HL-60 (cell line): Measurements from ENCODE around the gene ESRRA.

Source experiments
- CTCF ChIP-seq: IDR thresholded peaks from one replicate; pipeline ENCODE4 v1.5.1; 2011; ENCODE audit warnings: low read length, control low read depth, inconsistent platforms; ENCODE audit not compliant: insufficient read depth
- POLR2AphosphoS5 ChIP-seq: IDR thresholded peaks from 2 replicates; pipeline ENCODE4 v1.6.1; 2012; ENCODE audit warnings: low read depth

DNA sequence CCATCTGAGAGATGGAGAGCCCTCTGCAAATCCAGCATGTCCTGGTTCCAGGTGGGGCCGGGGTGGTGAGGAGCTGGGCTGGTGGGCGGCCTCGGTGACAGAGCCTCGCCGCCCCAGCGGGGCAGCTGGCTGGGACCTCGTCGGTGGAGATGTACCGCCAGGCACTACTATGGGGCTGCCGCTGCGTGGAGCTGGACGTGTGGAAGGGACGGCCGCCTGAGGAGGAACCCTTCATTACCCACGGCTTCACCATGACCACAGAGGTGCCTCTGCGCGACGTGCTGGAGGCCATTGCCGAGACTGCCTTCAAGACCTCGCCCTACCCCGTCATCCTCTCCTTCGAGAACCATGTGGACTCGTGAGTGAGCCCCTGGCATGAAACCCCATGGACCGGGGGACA is 47.0 kb upstream of the ESRRA start:
- TF ChIP-seq CTCF: no peak
- TF ChIP-seq POLR2AphosphoS5: no peak
